A673 (cell line): Measurements from ENCODE around the gene METTL1. TPM values are rescaled to one million over a fixed set of nuclear protein-coding genes. Genes with fewer than 3 reads are reported as not detected.

Experiments
- microRNA-seq: library from miRNA; unstranded; fragments of <30 nt; microRNA quantifications from one replicate; pipeline ENCODE4 v1.2.0, GENCODE V29; 2021
- total RNA-seq: library from RNA; stranded (reverse); gene quantifications from 2 replicates; pipeline ENCODE4 v1.2.3, GENCODE V29; 2021

The METTL1 gene
- total RNA-seq, 1 experiment from 2014 or later: 55.6 TPM

Small RNAs within 50 kb of the gene (microRNA-seq; reads per million reads assigned to microRNA genes)
- gene MIR6759: not detected

Other genes starting within 250 kb of the METTL1 start
- 140 and 150 TPM in 2 replicates for gene MBD6, start 249.3 kb downstream of the METTL1 start, total RNA-seq
- gene DCTN2, start 224.9 kb downstream of the METTL1 start, total RNA-seq: 121 and 129 TPM in 2 replicates
- 2.1 and 3.3 TPM in 2 replicates for gene KIF5A, start 222.1 kb downstream of the METTL1 start, total RNA-seq
- gene PIP4K2C, start 180.9 kb downstream of the METTL1 start, total RNA-seq: 34.9 and 35.4 TPM in 2 replicates
- 61.7 and 65.9 TPM in 2 replicates for gene DTX3, start 167.3 kb downstream of the METTL1 start, total RNA-seq
- 20.9 and 32.5 TPM in 2 replicates for gene ARHGEF25, start 160.7 kb downstream of the METTL1 start, total RNA-seq
- gene B4GALNT1, start 138.9 kb downstream of the METTL1 start, total RNA-seq: 34.5 and 39.0 TPM in 2 replicates
- 142 and 161 TPM in 2 replicates for gene OS9, start 78.0 kb downstream of the METTL1 start, total RNA-seq
- gene AGAP2, start 33.4 kb downstream of the METTL1 start, total RNA-seq: 4.0 and 6.6 TPM in 2 replicates
- gene TSPAN31, start 27.1 kb downstream of the METTL1 start, total RNA-seq: 8.9 and 24.6 TPM in 2 replicates
- 216 and 247 TPM in 2 replicates for gene CDK4, start 19.8 kb downstream of the METTL1 start, total RNA-seq
- 19.8 and 23.6 TPM in 2 replicates for gene MARCHF9, start 17.0 kb downstream of the METTL1 start, total RNA-seq
- 4.5 and 4.7 TPM in 2 replicates for gene CYP27B1, start 5.0 kb downstream of the METTL1 start, total RNA-seq
- 5.3 and 7.4 TPM in 2 replicates for gene EEF1AKMT3, start 509 bp upstream of the METTL1 start, total RNA-seq
- gene TSFM, start 10.7 kb upstream of the METTL1 start, total RNA-seq: 52.6 and 58.5 TPM in 2 replicates
- 4.4 and 5.4 TPM in 2 replicates for gene AVIL, start 46.6 kb upstream of the METTL1 start, total RNA-seq
- 115 and 132 TPM in 2 replicates for gene CTDSP2, start 74.6 kb upstream of the METTL1 start, total RNA-seq
- 7.7 and 13.6 TPM in 2 replicates for gene ATP23, start 169.5 kb upstream of the METTL1 start, total RNA-seq